BLaER1 (cell line): ENCODE results near the gene SENP8.

Source experiments
- H3K27ac ChIP-seq: shearing (Covaris generic); formaldehyde crosslinking; 2 replicates; pipeline ENCODE4 v1.8.1; 2022
- H3K27me3 ChIP-seq: shearing (Covaris generic); formaldehyde crosslinking; 2 replicates; pipeline ENCODE4 v1.8.1; 2022
- H3K36me3 ChIP-seq: shearing (Covaris generic); formaldehyde crosslinking; 2 replicates; pipeline ENCODE4 v1.8.1; 2022
- H3K4me1 ChIP-seq: shearing (Covaris generic); formaldehyde crosslinking; 2 replicates; pipeline ENCODE4 v1.8.1; 2022
- H3K4me2 ChIP-seq: shearing (Covaris generic); formaldehyde crosslinking; 2 replicates; pipeline ENCODE4 v1.8.1; 2022
- H3K4me3 ChIP-seq: shearing (Covaris generic); formaldehyde crosslinking; 2 replicates; pipeline ENCODE4 v1.8.1; 2022
- H3K9ac ChIP-seq: shearing (Covaris generic); formaldehyde crosslinking; 2 replicates; pipeline ENCODE4 v1.8.1; 2022
- H3K9me3 ChIP-seq: shearing (Covaris generic); formaldehyde crosslinking; 2 replicates; pipeline ENCODE4 v1.8.1; 2022
- H4K20me1 ChIP-seq: shearing (Covaris generic); formaldehyde crosslinking; 2 replicates; pipeline ENCODE4 v1.8.1; 2022
- Cebpa-rat ChIP-seq: shearing (Covaris generic); IDR thresholded peaks from 2 replicates; pipeline ENCODE4 v1.8.1; 2022

The SENP8 gene

DNA sequence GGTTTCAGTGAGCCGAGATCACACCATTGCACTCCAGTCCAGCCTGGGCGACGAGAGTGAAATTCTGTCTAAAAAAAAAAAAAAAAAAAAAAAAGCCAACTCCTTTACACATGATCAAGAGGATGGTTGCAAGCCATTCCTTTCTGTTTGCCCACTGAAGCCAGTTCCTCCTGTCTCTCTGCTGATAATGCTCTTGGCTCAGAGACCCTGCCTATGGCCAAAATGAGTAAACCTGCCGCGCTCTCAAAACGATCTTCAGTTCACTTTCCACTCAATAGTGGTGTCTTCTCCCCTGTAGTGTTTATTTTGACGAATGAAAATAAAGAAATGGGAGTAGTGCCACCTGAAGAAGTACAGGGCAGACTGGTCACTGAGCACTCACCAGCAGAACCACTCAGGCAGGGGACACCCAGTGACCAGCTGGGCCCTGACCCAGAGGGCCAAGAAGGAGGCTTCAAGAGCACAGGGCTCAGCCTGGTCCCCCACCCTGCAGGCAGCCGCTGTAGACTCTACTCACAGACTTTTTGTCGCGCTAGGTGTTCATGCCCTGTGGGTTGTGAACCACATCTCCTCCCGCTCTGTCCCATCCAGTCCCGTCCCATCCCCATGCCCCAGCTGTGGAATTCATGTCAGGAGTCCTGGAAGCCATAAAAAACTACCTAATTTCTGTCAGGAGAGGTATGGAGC lies 55.8 kb downstream of the SENP8 start:
- TF ChIP-seq Cebpa-rat: no peak
- H3K4me2 ChIP-seq: no peak overlapping the region
- no peak overlapping the region for H3K4me3 ChIP-seq
- no peaks in the 10 kb centered on the region for H3K9me3 ChIP-seq
- no peak overlapping the region for H3K27ac ChIP-seq
- peaks cover 5% of the 10 kb centered on the region; the same call in 1 of the 2 replicates for H3K4me1 ChIP-seq
- H3K27me3 ChIP-seq: no peaks in the 10 kb centered on the region
- no peak overlapping the region for H3K9ac ChIP-seq
- H3K36me3 ChIP-seq: no peaks in the 10 kb centered on the region
- no peaks in the 10 kb centered on the region for H4K20me1 ChIP-seq

DNA sequence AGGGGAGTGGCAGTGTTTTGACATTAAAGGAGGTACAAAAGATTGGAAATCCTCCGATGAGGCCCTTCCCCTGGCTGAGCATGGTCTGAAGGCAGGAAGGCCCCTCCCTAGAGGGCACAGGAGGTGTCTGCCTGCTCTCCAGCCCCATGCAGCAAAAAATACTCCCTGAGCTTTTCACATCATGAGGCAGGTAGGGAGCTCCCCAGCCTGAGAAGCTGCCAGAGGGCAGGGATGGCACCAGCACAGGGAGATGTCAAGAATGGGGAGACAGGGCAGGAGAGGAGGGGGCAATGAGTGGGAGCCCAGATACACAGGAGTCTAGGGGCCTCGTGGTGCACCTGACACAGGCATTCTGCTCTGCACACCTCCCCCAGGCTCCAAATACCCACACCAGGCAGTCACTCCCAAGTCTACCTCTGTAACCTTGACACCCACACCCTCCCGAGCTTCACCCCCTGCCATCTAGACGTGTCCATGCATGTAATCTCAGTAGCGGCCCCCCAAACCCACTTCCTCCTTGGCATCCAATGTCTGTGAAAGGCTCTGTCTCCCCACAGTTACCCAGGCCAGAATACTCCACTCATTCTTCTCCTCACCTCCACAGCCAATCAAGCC lies 56.5 kb downstream of the SENP8 start:
- Histone ChIP-seq H3K36me3 (no peaks in the 10 kb centered on the region), H3K9me3 (no peaks in the 10 kb centered on the region), H3K4me1 (peaks cover 5% of the 10 kb centered on the region; the same call in 1 of the 2 replicates), H3K4me2 (no peak overlapping the region), H3K4me3 (no peak overlapping the region), H3K27me3 (no peaks in the 10 kb centered on the region), H3K27ac (no peak overlapping the region), H4K20me1 (no peaks in the 10 kb centered on the region), H3K9ac (no peak overlapping the region)
- TF ChIP-seq Cebpa-rat: no peak

DNA sequence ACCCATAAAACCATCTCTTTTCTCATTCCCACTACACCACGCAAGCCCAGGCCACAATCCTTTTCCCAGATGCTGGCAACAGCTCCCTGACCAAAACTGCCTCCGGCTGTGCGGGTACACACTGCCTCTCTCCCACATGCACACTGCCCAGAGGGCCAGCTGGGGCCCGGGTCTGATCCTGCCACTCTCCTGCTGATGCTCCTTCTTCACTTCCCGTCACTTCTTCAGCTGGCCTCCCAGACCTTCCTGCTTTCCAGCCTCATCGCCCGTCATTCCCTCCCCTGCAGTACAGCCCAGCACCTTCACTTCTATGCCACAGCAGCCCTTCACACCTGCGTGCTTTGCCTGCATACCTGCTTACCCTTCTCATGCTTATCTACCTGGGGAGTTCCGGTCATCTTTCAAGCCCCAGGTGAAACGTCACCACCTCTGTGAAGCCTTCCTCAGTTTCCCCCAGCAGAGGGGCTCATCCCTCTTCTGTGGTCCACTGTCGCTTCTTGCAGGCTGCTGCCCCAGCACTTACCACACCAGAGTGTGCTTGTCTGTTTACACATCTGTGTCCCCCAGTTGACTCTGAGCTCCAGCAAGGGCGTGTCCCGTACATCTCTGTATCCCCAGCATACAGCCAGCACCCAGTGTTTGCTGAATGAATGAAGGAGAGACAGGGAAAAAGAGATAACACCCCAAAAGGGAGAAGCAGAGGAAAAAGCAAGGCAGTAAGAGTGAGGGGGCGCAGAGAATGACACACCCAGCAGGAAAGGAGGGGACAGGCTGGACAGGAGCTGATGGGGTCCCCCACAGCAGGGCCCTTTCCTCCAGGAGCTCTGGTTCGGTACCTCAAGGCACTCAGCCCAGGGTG lies 57.2 kb downstream of the SENP8 start:
- H3K9me3 ChIP-seq: no peaks in the 10 kb centered on the region
- no peaks in the 10 kb centered on the region for H3K36me3 ChIP-seq
- H4K20me1 ChIP-seq: no peaks in the 10 kb centered on the region
- no peak for TF ChIP-seq Cebpa-rat
- no peak overlapping the region for H3K27ac ChIP-seq
- no peak overlapping the region for H3K9ac ChIP-seq
- no peak overlapping the region for H3K4me2 ChIP-seq
- H3K4me1 ChIP-seq: peaks cover 10% of the 10 kb centered on the region; the same call in 1 of the 2 replicates
- H3K27me3 ChIP-seq: no peaks in the 10 kb centered on the region
- H3K4me3 ChIP-seq: no peak overlapping the region

DNA sequence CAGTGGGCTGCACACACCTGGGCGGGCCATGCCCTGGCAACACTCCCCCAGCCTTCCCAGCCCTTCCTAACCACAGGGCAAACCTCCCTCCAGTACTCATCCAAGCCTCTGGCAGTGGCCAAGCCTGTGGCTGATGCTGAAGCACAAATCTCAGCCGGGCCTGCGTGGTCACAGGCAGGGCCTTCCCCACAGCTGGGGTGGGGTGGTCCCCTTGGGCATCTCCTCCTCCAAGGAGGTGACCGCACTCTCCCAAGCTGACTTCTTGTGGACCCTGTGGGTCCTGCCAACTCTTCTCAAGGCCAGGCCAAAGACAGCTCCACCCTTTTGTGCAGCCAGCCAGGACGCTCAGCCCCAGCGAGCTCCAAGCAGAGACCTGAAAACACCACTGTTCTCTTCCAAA lies 58.0 kb downstream of the SENP8 start:
- Histone ChIP-seq H3K36me3 (no peaks in the 10 kb centered on the region), H4K20me1 (no peaks in the 10 kb centered on the region), H3K9ac (no peak overlapping the region), H3K4me3 (no peak overlapping the region), H3K9me3 (no peaks in the 10 kb centered on the region), H3K27ac (no peak overlapping the region), H3K27me3 (no peaks in the 10 kb centered on the region), H3K4me1 (peaks cover 10% of the 10 kb centered on the region; the same call in 1 of the 2 replicates), H3K4me2 (no peak overlapping the region)
- no peak for TF ChIP-seq Cebpa-rat

DNA sequence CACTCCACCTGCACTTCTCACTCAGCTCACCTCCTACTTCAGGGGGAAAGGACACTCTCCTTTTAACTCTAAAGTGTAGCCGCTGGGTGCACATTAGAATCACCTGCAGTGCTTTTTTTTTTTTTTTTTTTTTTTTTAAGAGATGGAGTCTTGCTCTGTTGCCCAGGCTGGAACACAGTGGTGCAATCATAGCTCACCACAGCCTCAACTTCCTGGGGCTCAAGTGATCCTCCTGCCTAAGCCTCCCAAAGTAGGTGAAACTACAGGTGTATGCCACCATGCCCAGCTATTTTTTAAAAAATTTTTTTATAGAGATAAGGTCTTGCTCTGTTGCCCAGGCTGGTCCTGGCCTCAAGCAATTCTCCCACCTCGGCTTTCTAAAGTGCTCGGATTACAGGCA lies 58.5 kb downstream of the SENP8 start:
- peaks cover 10% of the 10 kb centered on the region; the same call in 1 of the 2 replicates for H3K4me1 ChIP-seq
- no peaks in the 10 kb centered on the region for H3K9me3 ChIP-seq
- H3K27me3 ChIP-seq: no peaks in the 10 kb centered on the region
- no peak for TF ChIP-seq Cebpa-rat
- H3K4me3 ChIP-seq: no peak overlapping the region
- no peaks in the 10 kb centered on the region for H4K20me1 ChIP-seq
- no peak overlapping the region for H3K4me2 ChIP-seq
- no peak overlapping the region for H3K27ac ChIP-seq
- no peaks in the 10 kb centered on the region for H3K36me3 ChIP-seq
- H3K9ac ChIP-seq: no peak overlapping the region

DNA sequence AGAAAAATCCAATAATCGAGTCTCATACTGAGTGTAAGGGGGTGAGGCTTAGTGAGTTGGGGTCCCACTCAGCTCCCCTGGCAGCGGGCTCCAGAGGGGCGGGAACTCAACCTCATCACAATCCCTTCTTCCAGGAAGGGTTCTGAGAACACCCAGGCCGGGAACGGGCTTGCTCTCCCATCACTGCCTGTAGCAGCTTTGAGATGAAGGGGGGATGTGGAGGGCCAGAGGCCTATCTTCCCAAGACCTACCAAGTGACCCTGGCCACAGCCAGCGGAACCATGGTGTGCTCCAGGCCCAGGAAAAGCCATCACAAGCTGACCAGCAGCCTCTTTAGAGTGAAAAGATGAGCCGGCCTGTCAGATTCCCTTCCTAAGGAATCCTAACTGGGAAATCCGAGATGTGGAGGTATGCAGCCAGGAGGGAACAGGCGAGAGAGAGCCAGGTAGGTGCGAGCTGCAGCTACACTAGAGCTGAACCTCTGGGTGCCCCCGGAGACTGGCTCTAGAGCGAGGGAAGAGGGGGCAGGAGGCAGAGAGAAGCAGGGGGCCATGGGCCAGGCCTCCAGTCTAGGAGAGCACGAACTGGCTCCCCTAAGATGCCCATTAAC lies 60.9 kb downstream of the SENP8 start:
- Histone ChIP-seq H3K4me2 (no peak overlapping the region), H3K9ac (no peak overlapping the region), H3K4me1 (peaks cover 10% of the 10 kb centered on the region; the same call in 1 of the 2 replicates), H4K20me1 (no peaks in the 10 kb centered on the region), H3K27ac (no peak overlapping the region), H3K4me3 (no peak overlapping the region), H3K27me3 (0 out of 2 replicates have a peak, but pooled peaks cover under 1% of the 10 kb centered on the region), H3K36me3 (no peaks in the 10 kb centered on the region), H3K9me3 (no peaks in the 10 kb centered on the region)
- no peak for TF ChIP-seq Cebpa-rat

DNA sequence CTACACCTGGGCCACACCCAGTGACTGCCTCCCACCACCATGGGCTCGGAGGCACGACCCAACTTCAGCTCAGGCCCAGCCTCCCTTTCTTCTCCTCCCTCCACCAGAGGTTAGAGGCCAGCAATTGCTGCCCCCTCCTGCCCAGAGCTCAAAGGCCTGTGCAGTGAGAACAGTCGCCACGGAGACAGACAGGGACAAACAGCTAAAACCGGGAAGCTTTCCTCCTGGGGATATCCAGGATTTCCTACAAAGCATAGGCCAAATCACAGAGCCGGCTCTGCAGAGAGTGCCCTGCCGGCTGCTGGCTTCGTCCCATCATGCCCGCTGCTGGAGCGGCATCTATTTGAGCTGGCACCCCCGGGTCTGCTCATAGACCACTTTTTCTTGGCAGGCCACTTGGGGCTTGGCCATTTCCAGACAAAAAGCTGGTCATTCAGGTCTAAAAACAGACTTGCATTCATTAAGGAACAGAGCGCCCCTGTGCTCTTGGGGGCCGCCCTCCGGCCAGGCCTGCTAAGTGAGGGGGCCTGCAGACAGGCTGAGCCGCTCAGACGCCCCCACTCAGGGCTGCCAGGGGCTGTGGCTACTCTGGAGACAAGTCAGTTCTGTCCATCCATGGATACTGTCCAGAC lies 61.9 kb downstream of the SENP8 start:
- H3K4me2 ChIP-seq: no peak overlapping the region

DNA sequence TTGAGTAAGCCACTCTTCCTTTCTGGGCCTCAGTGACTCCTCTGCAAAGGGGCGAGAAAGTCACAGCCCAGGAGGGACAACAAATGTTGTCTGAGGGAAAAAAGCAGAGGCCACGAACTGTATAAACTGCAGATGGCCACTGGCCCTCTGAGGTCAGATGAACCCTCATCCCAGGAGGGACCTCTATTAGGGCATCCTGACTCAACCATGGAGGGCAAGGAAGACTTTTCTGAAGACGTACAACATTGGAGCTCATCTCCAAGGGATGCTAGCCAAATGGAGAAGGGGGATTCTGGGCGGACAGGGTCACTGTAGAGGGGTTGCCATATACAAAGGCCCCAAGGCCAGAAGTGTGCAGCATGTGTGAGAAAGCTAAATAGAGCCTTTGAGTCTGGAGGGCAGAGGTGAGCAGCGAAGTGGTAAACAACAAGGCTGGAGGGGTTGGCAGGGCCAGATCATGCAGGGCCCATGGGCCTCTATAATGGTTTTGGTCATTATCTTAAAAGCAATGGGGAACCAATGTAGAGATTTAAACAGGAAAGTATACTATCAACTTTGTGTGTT lies 62.6 kb downstream of the SENP8 start:
- no peaks in the 10 kb centered on the region for H3K36me3 ChIP-seq
- no peaks in the 10 kb centered on the region for H4K20me1 ChIP-seq
- 0 out of 2 replicates have a peak, but pooled peaks cover 3% of the 10 kb centered on the region for H3K27me3 ChIP-seq
- no peaks in the 10 kb centered on the region for H3K9me3 ChIP-seq
- TF ChIP-seq Cebpa-rat: no peak
- no peak overlapping the region for H3K9ac ChIP-seq
- peaks cover 10% of the 10 kb centered on the region; the same call in 1 of the 2 replicates for H3K4me1 ChIP-seq
- no peak overlapping the region for H3K27ac ChIP-seq
- H3K4me3 ChIP-seq: no peak overlapping the region
- H3K4me2 ChIP-seq: no peak overlapping the region

More for the DNA sequence above, 61.9 kb downstream of the SENP8 start:
- Histone ChIP-seq H3K4me1 (peaks cover 10% of the 10 kb centered on the region; the same call in 1 of the 2 replicates), H3K27me3 (0 out of 2 replicates have a peak, but pooled peaks cover 3% of the 10 kb centered on the region), H3K4me3 (no peak overlapping the region), H3K9me3 (no peaks in the 10 kb centered on the region), H3K36me3 (no peaks in the 10 kb centered on the region), H3K9ac (no peak overlapping the region), H3K27ac (no peak overlapping the region), H4K20me1 (no peaks in the 10 kb centered on the region)
- no peak for TF ChIP-seq Cebpa-rat

DNA sequence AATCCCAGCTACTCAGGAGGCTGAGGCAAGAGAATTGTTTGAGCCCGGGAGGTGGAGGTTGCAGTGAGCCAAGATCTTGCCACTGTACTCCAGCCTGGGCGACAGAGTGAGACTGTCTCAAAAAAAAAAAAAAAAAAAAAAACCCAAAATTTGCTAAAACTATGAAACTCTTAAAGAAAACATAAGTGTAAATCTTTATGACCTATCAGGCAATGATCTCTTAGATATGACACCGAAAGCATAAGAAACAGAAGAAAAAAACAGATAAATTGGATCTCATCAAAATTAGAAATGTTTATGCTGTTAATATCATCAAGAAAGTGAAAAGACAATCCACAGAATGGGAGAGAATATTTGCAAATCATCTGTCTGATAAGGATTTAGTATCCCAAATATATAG lies 64.0 kb downstream of the SENP8 start:
- H3K4me2 ChIP-seq: no peak overlapping the region
- H3K4me3 ChIP-seq: no peak overlapping the region
- peaks cover 10% of the 10 kb centered on the region; the same call in 1 of the 2 replicates for H3K4me1 ChIP-seq
- H4K20me1 ChIP-seq: no peaks in the 10 kb centered on the region
- no peak for TF ChIP-seq Cebpa-rat
- H3K27me3 ChIP-seq: 0 out of 2 replicates have a peak, but pooled peaks cover 3% of the 10 kb centered on the region
- H3K9me3 ChIP-seq: no peaks in the 10 kb centered on the region
- no peak overlapping the region for H3K9ac ChIP-seq
- no peak overlapping the region for H3K27ac ChIP-seq
- H3K36me3 ChIP-seq: no peaks in the 10 kb centered on the region
